H1 (cell line): ENCODE measurements around the gene ADAMTS14. TPM values are rescaled to one million over a fixed set of nuclear protein-coding genes. Genes with fewer than 3 reads are reported as not detected.

Experiments
- CTCF ChIA-PET: fragments of 300-600 bp; sonication (Branson Sonifier 250); formaldehyde crosslinking; loops from one replicate; lab custom pipeline; 2021; ENCODE audit not compliant: partially characterized antibody; lab: Charles Lee
- POLR2A ChIA-PET: fragments of 300-600 bp; sonication (Branson Sonifier 250); formaldehyde crosslinking; loops from one replicate; lab custom pipeline; 2021; ENCODE audit warnings: inconsistent platforms; ENCODE audit not compliant: partially characterized antibody; lab: Charles Lee
- DNase-seq, 2 experiments: peaks; one replicate each; pipeline versions ENCODE4 v3.0.0 to v3.0.0-alpha.2; 2010 to 2022; ENCODE audit warnings: low spot score in 2 of 2, low read depth in 1 of 2, mixed read lengths in 1 of 2
- FAIRE-seq: peaks from 2 replicates; lab custom pipeline; 2011; peaks lifted over from hg19 to GRCh38; lab: Jason Lieb, UNC
- H2AFZ ChIP-seq: 2 replicates; pipeline ENCODE4 v1.8.1; 2012; ENCODE audit warnings: low read length, inconsistent platforms
- H2AK5ac ChIP-seq: 2 replicates; pipeline ENCODE4 v1.6.1; 2013; ENCODE audit warnings: low read depth, low read length
- H2BK120ac ChIP-seq: replicated peaks from 2 replicates; pipeline ENCODE3; 2013; ENCODE audit warnings: low read depth, low read length, inconsistent platforms
- H2BK12ac ChIP-seq: 2 replicates; pipeline ENCODE4 v1.6.1; 2013; ENCODE audit warnings: low read depth, low read length
- H2BK15ac ChIP-seq: 2 replicates; pipeline ENCODE4 v1.6.1; 2013; ENCODE audit warnings: low read length
- H2BK20ac ChIP-seq: 2 replicates; pipeline ENCODE4 v1.6.1; 2013; ENCODE audit warnings: low read length
- H2BK5ac ChIP-seq: 2 replicates; pipeline ENCODE4 v1.6.1; 2013; ENCODE audit warnings: low read depth, low read length
- H3K14ac ChIP-seq: 2 replicates; pipeline ENCODE4 v1.6.1; 2013; ENCODE audit warnings: inconsistent platforms; ENCODE audit not compliant: insufficient read length
- H3K18ac ChIP-seq: 2 replicates; pipeline ENCODE4 v1.6.1; 2013; ENCODE audit warnings: low read length; ENCODE audit errors: extremely low read depth
- H3K23ac ChIP-seq: 2 replicates; pipeline ENCODE4 v1.6.1; 2013; ENCODE audit warnings: inconsistent platforms; ENCODE audit not compliant: insufficient read length
- H3K23me2 ChIP-seq: 2 replicates; pipeline ENCODE4 v1.6.1; 2013; ENCODE audit warnings: low read depth, low read length
- H3K27ac ChIP-seq: 2 replicates; pipeline ENCODE4 v1.6.1; 2011; ENCODE audit warnings: low read depth, low read length, inconsistent platforms
- H3K27me3 ChIP-seq, 4 experiments: replicated peaks in 1 of 4; 1 replicate in 1 of 4; 2 replicates in 3 of 4; pipeline versions ENCODE4 v1.6.1 to v1.8.1; 2011 to 2013; ENCODE audit warnings: low read length in 3 of 4, mild to moderate bottlenecking in 3 of 4, inconsistent platforms in 2 of 4, mixed read lengths in 2 of 4, moderate library complexity in 1 of 4; ENCODE audit not compliant: control insufficient read depth in 3 of 4, insufficient read depth in 3 of 4; ENCODE audit errors: extremely low read depth in 1 of 4
- H3K36me3 ChIP-seq, 4 experiments: 2 replicates each; pipeline versions ENCODE4 v1.6.1 to v1.8.1; 2011 to 2013; ENCODE audit warnings: mild to moderate bottlenecking in 4 of 4, low read length in 3 of 4, moderate library complexity in 2 of 4, control low read depth in 1 of 4, inconsistent platforms in 1 of 4; ENCODE audit not compliant: insufficient read depth in 4 of 4, control insufficient read depth in 2 of 4
- H3K4ac ChIP-seq: replicated peaks from 2 replicates; pipeline ENCODE3; 2013; ENCODE audit warnings: low read length, low read depth, mixed read lengths, inconsistent platforms; ENCODE audit not compliant: insufficient read length
- H3K4me1 ChIP-seq, 4 experiments: replicated peaks in 1 of 4; 1 replicate in 1 of 4; 2 replicates in 3 of 4; pipeline versions ENCODE4 v1.6.1 to v1.8.1; 2011 to 2013; ENCODE audit warnings: low read length in 3 of 4, inconsistent platforms in 2 of 4, mixed read lengths in 1 of 4; ENCODE audit not compliant: insufficient read depth in 4 of 4, control insufficient read depth in 3 of 4
- H3K4me2 ChIP-seq, 2 experiments: 2 replicates each; pipeline versions ENCODE4 v1.6.1 to v1.8.1; 2011 to 2013; ENCODE audit warnings: low read depth in 2 of 2, low read length in 2 of 2, control low read depth in 1 of 2, inconsistent platforms in 1 of 2, mild to moderate bottlenecking in 1 of 2; ENCODE audit not compliant: insufficient read depth in 1 of 2
- H3K4me3 ChIP-seq, 4 experiments: fragments of 200-600, 300-600 bp in 1 of 4; sonication (generic), shearing (Covaris generic), sonication (Bioruptor Twin) in 1 of 4; 2 replicates each; pipeline versions ENCODE4 v1.5.1 to v1.8.1; 2011 to 2016; ENCODE audit warnings: low read length in 4 of 4, low read depth in 3 of 4, control low read depth in 2 of 4, inconsistent platforms in 2 of 4, mild to moderate bottlenecking in 2 of 4, mixed read lengths in 1 of 4, moderate library complexity in 1 of 4; ENCODE audit not compliant: insufficient read depth in 2 of 4; ENCODE audit errors: extremely low read depth in 1 of 4
- H3K56ac ChIP-seq: replicated peaks from 2 replicates; pipeline ENCODE3; 2013; ENCODE audit warnings: low read depth, mild to moderate bottlenecking, mixed read lengths, low read length, inconsistent platforms; ENCODE audit not compliant: insufficient read length
- H3K79me1 ChIP-seq: 2 replicates; pipeline ENCODE4 v1.6.1; 2013; ENCODE audit warnings: low read depth, low read length, control low read depth
- H3K79me2 ChIP-seq, 2 experiments: 2 replicates each; pipeline versions ENCODE4 v1.6.1 to v1.8.1; 2012 to 2013; ENCODE audit warnings: low read length in 2 of 2, mild to moderate bottlenecking in 2 of 2, inconsistent platforms in 1 of 2; ENCODE audit not compliant: insufficient read depth in 2 of 2, control insufficient read depth in 1 of 2
- H3K9ac ChIP-seq, 4 experiments: replicated peaks in 1 of 4; 1 replicate in 1 of 4; 2 replicates in 3 of 4; pipeline versions ENCODE4 v1.6.1 to v1.8.1; 2011 to 2013; ENCODE audit warnings: low read depth in 3 of 4, low read length in 3 of 4, control low read depth in 2 of 4, mild to moderate bottlenecking in 2 of 4, moderate library complexity in 2 of 4, inconsistent platforms in 1 of 4; ENCODE audit errors: extremely low read depth in 1 of 4
- H3K9me3 ChIP-seq, 2 experiments: 2 replicates each; pipeline versions ENCODE4 v1.6.1 to v1.8.1; 2012 to 2013; ENCODE audit warnings: mild to moderate bottlenecking in 2 of 2, moderate library complexity in 2 of 2, control low read depth in 1 of 2, inconsistent platforms in 1 of 2, low read depth in 1 of 2, low read length in 1 of 2, mixed read lengths in 1 of 2; ENCODE audit not compliant: insufficient read depth in 2 of 2
- H4K20me1 ChIP-seq, 2 experiments: replicated peaks in 1 of 2; 2 replicates each; pipeline versions ENCODE3 to v1.8.1; 2011 to 2013; ENCODE audit warnings: inconsistent platforms in 2 of 2, low read length in 2 of 2, mild to moderate bottlenecking in 1 of 2; ENCODE audit not compliant: insufficient read depth in 2 of 2, control insufficient read depth in 1 of 2
- H4K5ac ChIP-seq: 2 replicates; pipeline ENCODE4 v1.6.1; 2013; ENCODE audit warnings: low read length, low read depth, mixed read lengths, inconsistent platforms; ENCODE audit not compliant: insufficient read length
- H4K8ac ChIP-seq: 2 replicates; pipeline ENCODE4 v1.8.0; 2013; ENCODE audit warnings: mild to moderate bottlenecking, moderate library complexity, low read length, inconsistent platforms; ENCODE audit not compliant: insufficient read depth; ENCODE audit errors: extremely low read depth
- H4K91ac ChIP-seq: replicated peaks from 2 replicates; pipeline ENCODE3; 2013; ENCODE audit warnings: low read length, mixed read lengths, inconsistent platforms; ENCODE audit not compliant: insufficient read length
- ATF3 ChIP-seq: IDR thresholded peaks from 2 replicates; pipeline ENCODE4 v1.6.1; 2011; ENCODE audit warnings: low read depth, mild to moderate bottlenecking, low read length; ENCODE audit not compliant: insufficient read depth
- CREB1 ChIP-seq: IDR thresholded peaks from 2 replicates; pipeline ENCODE4 v1.6.1; 2012; ENCODE audit warnings: inconsistent platforms
- KDM5A ChIP-seq: fragments of 200-600 bp; IDR thresholded peaks from 2 replicates; pipeline ENCODE4 v1.7.1; 2012; ENCODE audit warnings: mild to moderate bottlenecking, low read length, inconsistent platforms, mixed read lengths
- PHF8 ChIP-seq: fragments of 200-600 bp; sonication (generic); conservative IDR thresholded peaks from 2 replicates; pipeline ENCODE4 v1.7.1; 2012; ENCODE audit warnings: low read depth, mild to moderate bottlenecking, inconsistent platforms, low read length, moderate library complexity
- RBBP5 ChIP-seq: IDR thresholded peaks from 2 replicates; pipeline ENCODE4 v1.7.1; 2012; ENCODE audit warnings: low read depth, mild to moderate bottlenecking, inconsistent platforms, low read length, moderate library complexity, borderline replicate concordance
- SP1 ChIP-seq: IDR thresholded peaks from 2 replicates; pipeline ENCODE4 v1.6.1; 2011; ENCODE audit warnings: low read depth, low read length
- SP4 ChIP-seq: IDR thresholded peaks from 2 replicates; pipeline ENCODE4 v1.6.1; 2012; ENCODE audit warnings: low read length, inconsistent platforms
- YY1 ChIP-seq: IDR thresholded peaks from 2 replicates; pipeline ENCODE4 v1.6.1; 2011; ENCODE audit warnings: low read depth, mild to moderate bottlenecking, low read length
- ZNF274 ChIP-seq: IDR thresholded peaks from 2 replicates; pipeline ENCODE4 v1.7.0; 2012; ENCODE audit warnings: low read length, borderline replicate concordance; ENCODE audit errors: extremely low read depth
- WGBS, 2 experiments: shearing (Covaris generic) in 1 of 2; methylation state at CpG; one replicate each; pipeline versions ENCODE4 v1.1.6 to v1.1.7; 2013 to 2015; ENCODE audit warnings: low lambda C conversion rate in 2 of 2, mixed read lengths in 2 of 2, inconsistent platforms in 1 of 2, low coverage in 1 of 2, missing lambda C conversion rate in 1 of 2; ENCODE audit not compliant: insufficient replicate concordance in 2 of 2, insufficient coverage in 1 of 2, insufficient read length in 1 of 2; ENCODE audit errors: extremely low coverage in 1 of 2, missing lambda C conversion rate in 1 of 2; 5-methylcytosine and 5-hydroxymethylcytosine counted together
- polyA plus RNA-seq, 7 experiments: library from polyadenylated mRNA; depleted of rRNA in 3 of 7; stranded (reverse) in 5 of 7; unstranded in 2 of 7; fragments of >200 nt in 5 of 7; fragments of 200-250 nt in 2 of 7; gene quantifications; 1 replicate in 5 of 7; 2 replicates in 1 of 7; 4 replicates in 1 of 7; pipeline versions ENCODE4 v1.2.1 to v1.2.3, GENCODE V29; 2011 to 2013; ENCODE audit warnings: missing spikeins in 2 of 7, mixed read lengths in 2 of 7
- total RNA-seq: library from RNA; stranded (reverse); fragmentation: NEBNext Ultra II Directional; extraction: Animal tissue kit (Norgen Biotek cat#: 25700); gene quantifications from 2 replicates; pipeline ENCODE4 v1.2.1, GENCODE V29; 2021

Gene ADAMTS14
- total and polyA plus RNA-seq, 2 of the 8 experiments (the other 6 are each of a cell fraction or from before 2014, with no cell fraction given): 2.0 to 2.3 TPM

GRCh38 chr10:70807556-70807955 lies 135.2 kb downstream of the ADAMTS14 start:
- CTCF ChIA-PET: interaction anchor here (1.2 to 1.5 kb wide), 2 partner anchors 47 to 346 kb away, joined by 3 to 4 read pairs; no protein-coding TSS in a partner anchor
- H2BK5ac ChIP-seq: no peak overlapping the region
- H3K18ac ChIP-seq: no peak overlapping the region
- no peak overlapping the region for H2AK5ac ChIP-seq
- H4K5ac ChIP-seq: no peak overlapping the region
- H2BK15ac ChIP-seq: no peak overlapping the region
- FAIRE-seq (no peak), DNase-seq (no peak)
- no peak overlapping the region for H3K4me2 ChIP-seq
- H2BK12ac ChIP-seq: no peak overlapping the region
- no peaks in the 10 kb centered on the region for H3K79me2 ChIP-seq
- H3K14ac ChIP-seq: no peak overlapping the region
- no peak overlapping the region for H3K56ac ChIP-seq
- peaks cover 0 to 5% (median under 1%) of the 10 kb centered on the region in 4 experiments; a peak in 3 of 7 replicates for H3K4me1 ChIP-seq
- no peak overlapping the region for H3K4me3 ChIP-seq
- no peak overlapping the region for H3K23ac ChIP-seq
- H4K8ac ChIP-seq: no peak overlapping the region
- H4K91ac ChIP-seq: no peak overlapping the region
- 77% methylated on average over 3 of the region's 3 CpGs; no CpG with 5 or more reads in 1 of the 2 experiments for WGBS, 2 experiments
- H3K36me3 ChIP-seq: no peaks in the 10 kb centered on the region
- H3K27ac ChIP-seq: no peak overlapping the region
- H3K9ac ChIP-seq: no peak overlapping the region
- no peaks in the 10 kb centered on the region; a peak in 1 of 7 replicates for H3K27me3 ChIP-seq
- POLR2A ChIA-PET: interaction anchor here (0.6 kb wide), 1 partner anchor 81 kb away, joined by 3 read pairs; no protein-coding TSS in a partner anchor
- H3K79me1 ChIP-seq: no peaks in the 10 kb centered on the region
- no peaks in the 10 kb centered on the region for H3K9me3 ChIP-seq
- no peak overlapping the region for H2BK120ac ChIP-seq
- no peaks in the 10 kb centered on the region; the same call in 1 of the 2 replicates for H3K23me2 ChIP-seq
- H2BK20ac ChIP-seq: no peak overlapping the region
- H2AFZ ChIP-seq: no peak overlapping the region
- H3K4ac ChIP-seq: no peak overlapping the region
- no peaks in the 10 kb centered on the region for H4K20me1 ChIP-seq
- TF ChIP-seq SP4 (no peak), SP1 (no peak), KDM5A (no peak), PHF8 (no peak), YY1 (no peak), RBBP5 (no peak), ZNF274 (no peak), CREB1 (no peak), ATF3 (no peak)
